T-helper 2 cell (primary cell): ENCODE results near the gene MIA.
"Not testable (repeated sequence)": the region's sequence is repeated elsewhere in the genome, so short reads cannot be mapped to it uniquely, and the experiment has no call there.

Experiments
- DNase-seq, 5 experiments: peaks; one replicate each; pipeline versions ENCODE4 v3.0.0 to v3.0.0-alpha.2; 2012 to 2022

The MIA gene

DNA sequence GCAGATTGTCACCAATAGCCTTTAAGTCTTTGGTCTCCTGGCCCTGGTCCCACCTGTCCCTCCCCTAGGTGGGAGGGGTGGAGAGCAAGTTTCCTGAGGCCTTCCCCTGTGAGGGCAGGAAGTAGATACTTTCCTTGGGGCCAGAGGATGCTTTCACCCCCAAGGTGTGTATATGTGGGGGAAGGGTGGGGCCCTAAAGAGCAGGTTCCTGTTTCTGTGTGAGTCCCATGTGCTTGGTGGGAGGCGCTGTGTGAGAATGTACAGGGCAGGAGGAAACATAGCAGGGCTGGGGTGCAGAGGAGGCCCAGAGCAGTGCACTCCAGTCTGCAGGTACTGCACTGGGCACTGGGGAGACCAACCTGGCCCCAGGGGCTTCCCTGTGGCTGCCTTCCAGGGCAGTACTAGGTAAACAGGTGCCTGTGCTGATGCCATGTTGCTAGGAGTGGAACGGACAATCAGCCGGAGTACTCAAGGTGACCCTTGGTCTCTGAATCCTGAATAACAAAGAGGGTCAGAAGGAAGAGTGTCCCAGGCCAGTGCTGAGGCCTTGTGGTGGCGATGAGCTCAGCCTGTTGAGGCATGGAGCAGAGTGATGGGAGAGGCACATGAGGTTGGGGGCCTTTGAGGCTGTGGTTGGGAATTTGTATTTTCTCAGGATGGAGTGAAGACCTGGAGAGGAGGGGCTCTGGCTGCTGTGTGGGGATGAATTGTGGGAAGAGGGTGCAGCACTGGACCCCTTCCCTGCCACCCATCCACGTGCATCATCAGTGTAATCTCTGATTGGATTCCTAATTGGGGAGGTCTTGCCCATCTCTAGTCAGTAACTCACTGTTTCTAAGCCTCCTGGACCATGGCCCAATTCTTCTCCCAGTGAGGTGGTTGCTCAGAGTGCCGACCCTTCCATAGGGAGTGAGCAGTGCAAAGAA, 28.8 kb downstream of the MIA start:
- peak in 3 of 5 experiments; percentile 61 to 82 (median 78) for DNase-seq

DNA sequence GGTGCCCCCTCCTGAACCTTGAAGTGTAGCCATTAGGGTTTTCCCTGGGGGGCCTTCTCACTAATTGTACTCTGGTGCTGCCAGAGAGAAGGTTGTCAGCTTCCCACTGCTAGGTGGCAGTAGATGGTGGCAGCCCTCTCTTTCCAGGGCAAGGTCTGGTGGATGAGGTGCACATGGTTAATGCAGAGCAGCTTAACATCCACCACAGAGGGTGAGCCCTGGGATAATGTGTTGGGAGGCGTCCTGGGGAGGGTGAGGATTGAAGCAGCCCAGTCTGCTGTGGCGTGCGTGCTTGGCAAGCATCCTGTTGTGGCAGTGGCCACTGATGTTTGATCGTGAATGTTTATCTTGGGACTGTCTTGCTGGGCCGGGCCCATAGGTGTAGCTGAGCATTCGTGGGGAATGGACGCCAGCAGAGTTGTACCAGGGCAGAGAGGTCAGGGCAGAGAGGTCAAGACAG, 29.5 kb downstream of the MIA start:
- peak in 1 of 5 experiments; percentile 50 for DNase-seq

DNA sequence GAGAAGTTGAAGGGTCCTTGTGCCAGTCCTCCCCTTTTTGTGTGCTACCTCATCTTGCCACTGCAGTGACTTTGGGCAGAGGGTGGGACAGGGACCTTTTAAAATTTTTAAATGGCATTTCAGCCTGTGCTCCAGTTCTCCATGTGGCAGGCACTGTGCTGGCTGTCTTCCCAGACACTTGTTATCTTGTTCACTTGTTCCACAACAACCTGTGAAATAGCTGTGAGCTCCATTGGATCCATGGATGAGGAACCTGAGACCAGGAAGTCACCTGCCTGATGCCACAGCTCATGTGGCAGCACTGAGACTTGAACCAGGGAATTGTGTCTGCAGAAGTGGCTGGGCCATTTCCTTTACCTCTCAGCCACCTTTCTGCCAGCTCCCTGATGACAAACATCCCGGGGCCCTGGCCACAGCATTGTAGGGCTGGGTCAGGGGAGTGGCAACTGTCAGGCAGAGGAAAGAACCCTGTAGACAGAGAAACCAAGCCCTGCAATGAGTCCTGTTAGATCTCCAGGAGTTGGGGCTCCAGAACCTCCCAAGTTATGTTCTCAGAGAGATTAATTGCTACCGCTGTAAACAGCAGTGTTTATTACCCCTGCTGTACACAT, 30.0 kb downstream of the MIA start:
- peak in 2 of 5 experiments; percentile 53 to 57 for DNase-seq

DNA sequence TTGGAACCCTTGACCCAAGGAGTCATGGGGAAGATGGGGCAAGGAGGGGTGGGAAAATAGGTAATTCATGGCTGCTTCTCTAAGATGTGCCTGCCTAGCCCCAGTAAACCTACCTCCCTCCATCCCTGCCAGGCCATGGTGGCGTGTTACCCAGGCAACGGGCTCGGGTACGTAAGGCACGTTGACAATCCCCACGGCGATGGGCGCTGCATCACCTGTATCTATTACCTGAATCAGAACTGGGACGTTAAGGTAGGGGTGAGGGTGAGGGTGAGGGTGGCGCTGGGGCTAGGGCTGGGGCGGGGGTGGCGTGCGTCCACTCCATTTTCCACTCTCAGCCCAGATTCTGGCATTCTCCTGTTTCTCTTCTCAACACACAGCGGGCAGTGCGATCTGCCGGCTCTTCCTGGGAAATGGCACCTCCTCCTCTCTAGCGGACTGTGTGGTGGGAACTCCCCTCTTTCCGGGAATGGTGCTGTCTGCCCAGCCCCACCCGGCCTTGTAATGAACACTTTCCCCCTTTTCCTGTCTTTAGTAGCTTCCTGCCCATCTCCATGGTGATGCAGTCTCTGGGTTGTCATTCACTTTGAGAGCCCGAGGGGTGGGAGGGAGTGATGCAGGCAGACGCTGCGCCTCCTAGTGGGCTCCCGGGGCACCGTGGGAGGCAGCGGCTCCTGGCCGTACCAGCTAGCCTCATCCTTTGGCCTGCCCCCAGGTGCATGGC, 31.3 kb downstream of the MIA start:
- DNase-seq: peak; percentile 54 to 89 (median 73)

DNA sequence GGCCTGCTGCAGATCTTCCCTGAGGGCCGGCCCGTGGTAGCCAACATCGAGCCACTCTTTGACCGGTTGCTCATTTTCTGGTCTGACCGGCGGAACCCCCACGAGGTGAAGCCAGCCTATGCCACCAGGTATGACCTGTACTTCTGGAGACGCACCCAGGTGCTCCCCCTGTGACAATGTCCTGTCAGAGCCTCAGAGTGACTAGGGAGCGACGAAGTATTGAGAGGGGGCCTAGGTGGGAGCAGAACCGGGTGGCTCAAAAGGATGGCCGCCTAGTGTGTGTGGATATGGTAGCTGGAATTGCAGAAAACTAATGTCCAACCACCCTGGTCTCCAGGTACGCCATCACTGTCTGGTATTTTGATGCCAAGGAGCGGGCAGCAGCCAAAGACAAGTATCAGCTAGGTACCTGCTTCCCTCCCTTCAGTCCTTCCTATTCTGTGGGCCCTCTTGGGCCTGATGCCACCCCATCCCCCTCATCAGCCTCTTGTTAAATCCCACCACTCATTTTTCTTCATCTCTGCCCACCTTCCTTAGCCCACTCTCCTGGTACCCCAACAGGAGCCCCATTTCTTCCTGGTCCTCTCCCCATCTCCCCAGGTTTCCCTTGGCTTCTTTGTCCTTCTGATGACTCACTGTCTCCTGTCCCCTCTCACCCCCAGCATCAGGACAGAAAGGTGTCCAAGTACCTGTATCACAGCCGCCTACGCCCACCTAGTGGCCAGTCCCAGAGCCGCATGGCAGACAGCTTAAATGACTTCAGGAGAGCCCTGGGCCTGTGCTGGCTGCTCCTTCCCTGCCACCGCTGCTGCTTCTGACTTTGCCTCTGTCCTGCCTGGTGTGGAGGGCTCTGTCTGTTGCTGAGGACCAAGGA, 32.1 kb downstream of the MIA start:
- DNase-seq: no peak

DNA sequence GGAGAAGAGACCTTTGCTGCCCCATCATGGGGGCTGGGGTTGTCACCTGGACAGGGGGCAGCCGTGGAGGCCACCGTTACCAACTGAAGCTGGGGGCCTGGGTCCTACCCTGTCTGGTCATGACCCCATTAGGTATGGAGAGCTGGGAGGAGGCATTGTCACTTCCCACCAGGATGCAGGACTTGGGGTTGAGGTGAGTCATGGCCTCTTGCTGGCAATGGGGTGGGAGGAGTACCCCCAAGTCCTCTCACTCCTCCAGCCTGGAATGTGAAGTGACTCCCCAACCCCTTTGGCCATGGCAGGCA, 32.7 kb downstream of the MIA start:
- DNase-seq: no peak

DNA sequence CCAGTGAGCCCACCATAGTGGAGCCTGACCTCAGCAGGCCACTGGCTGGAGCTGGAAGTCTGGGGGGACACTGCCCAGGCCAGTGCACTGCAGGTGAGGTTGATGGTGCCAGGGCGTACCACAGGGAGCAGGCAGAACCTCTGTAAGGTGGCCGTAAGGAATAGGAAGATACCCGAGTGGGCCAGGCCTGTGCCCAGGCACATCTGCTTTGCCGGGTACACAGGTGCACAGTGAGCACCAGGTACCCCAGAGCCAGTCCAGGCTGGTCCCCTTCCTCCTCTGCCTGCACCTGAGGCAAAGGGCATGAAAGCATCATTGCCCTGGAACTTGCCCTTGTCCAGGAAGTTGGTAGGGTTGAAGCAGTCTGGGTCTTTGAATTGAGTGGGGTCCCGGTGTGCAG, 33.2 kb downstream of the MIA start:
- DNase-seq: no peak

DNA sequence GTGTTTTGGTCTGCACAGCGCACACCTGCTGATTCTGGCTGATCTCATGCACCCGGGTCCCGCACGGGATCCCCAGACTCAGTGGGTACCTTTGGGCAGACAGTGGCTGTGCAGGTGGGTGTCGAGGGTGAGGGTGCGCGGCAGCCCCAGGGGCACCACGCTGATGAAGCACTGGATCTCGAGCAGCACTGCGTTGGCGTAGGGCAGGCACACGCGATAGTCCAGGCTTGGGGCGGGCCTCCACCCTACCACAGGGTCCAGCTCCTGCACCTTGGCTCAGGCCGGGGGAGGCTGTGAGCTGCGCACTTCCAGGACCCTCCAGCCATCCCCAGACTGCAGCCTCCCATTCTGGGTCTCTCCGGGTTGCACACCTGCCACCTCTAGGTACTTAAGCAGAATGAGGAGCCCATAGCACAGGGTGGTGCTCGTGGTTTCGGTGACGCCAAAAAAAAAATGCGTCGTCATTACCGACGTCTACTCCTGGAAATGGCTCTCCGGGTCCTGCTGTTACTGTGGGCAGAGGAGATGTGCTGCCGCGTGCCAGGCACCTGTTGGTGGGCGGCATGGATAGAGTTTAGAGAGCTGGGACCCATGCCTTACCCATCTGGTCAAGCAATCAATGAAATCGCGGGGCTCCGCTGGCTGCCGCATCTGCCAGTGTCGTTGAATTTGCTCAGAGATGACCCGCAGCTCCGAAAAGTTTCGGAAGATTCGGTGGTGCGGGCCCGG, 34.2 kb downstream of the MIA start:
- DNase-seq: no peak

DNA sequence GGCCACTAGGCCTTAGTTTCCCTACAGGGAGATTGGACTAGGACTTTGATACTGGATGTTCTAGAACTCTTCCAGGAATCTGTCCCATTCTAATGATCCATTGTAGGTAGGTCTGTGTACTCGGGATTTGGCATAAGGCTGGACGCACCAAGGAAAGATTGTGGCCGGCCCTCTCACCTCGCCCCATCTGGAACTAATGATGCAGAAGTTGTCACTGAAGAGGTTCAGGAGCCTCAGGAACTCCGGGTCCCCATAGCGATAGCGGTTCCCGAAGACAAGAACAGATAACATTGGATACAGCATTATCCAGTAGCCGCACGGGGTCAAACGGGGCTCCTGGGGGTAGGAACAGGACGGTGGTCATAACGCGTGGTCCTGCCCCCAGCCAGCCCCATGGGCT, 34.8 kb downstream of the MIA start:
- DNase-seq: no peak

DNA sequence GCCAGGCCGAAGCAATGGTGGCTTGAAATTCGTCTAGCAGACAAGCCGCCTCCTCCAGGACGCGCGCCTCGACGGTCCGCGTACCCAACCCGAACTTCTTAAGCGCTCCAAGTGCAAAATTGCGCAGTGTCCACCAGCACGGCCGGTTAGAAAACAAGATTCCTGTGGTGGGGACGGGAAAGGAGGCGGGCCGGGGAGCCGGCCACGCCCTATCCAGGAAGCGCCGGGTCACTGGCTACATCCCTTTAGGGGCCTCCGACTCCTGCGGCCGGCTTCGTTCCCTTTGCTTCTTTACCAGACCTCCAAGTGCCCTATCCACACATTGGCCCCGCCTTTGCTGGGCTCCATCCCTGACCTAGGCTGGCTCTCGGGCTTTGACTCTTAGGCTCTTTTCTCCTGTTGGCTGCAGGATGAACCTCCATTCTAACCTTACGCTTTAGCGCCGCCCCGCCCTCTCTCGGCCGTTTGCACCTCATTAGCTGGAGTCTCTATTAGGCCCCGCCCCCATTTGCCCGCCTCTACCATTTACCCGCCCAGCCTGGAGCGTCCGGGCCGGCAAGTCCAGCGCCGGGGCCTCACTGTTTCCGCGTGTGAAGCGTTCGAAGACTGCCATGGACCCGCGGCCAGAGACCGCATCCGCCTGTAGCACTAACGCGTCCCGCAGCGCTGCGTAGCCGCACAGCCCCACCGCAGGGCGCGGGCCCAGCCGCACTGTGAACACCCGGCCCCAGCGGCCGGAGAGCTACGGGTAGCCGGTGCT, 35.5 kb downstream of the MIA start:
- peak in 1 of 5 experiments; percentile 62 for DNase-seq

DNA sequence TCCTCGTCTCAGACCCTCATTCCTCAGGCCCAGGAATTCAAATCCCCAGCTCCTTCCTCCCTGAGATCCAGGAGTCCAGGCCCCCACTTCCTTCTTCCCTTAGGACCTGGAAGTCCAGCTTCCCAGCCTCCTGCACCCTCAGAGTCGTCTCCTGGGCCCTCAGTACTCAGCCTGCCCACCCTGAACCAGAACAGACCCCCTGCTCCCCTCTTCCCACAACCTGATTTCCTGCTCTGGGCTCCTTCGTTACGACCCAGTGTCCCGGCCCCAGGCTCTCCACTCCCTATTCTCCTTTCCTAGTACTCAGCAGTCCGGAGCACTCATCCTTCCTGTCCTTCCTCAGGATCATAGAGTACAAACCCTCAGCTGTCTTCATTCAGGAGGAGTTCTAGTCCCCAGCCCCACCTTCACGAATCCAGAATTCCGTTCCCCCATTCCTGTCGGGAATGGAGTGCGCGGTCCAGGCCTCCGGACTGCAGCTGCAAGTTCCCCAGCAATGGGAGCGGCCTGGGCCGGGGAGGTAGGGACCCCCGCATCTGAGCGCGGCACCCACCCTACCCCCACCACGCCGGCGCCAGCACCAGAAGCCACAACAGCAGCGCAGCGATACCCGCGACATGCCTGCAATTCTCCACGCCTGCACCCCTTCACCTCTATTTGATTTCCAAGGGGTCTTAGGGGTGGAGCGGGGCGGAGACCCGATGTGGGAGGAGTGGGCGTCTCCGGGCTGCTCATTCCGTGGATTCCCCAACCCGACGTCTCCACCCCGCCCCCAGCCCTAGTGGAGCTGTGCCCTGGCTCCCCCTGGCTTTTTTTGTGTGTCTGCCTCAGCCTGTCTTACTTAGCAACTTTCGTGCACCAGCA, 36.4 kb downstream of the MIA start:
- no peak for DNase-seq

DNA sequence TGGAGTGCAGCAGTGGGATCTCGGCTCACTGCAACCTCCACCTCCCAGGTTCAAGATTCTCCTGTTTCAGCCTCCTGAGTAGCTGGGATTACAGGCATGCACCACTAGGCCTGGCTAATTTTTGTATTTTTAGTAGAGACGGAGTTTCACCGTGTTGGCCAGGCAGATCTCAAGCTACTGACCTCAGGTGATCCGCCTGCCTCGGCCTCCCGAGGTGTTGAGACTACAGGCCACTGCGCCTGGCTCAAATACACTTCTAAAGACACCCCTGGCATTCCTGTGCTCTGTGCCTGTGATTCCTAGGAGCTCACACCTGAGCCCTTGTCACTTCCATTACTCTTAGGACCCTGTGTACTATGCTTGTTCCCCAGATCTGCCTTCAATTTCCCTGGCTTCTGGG, 37.2 kb downstream of the MIA start:
- not testable (repeated sequence) for DNase-seq

DNA sequence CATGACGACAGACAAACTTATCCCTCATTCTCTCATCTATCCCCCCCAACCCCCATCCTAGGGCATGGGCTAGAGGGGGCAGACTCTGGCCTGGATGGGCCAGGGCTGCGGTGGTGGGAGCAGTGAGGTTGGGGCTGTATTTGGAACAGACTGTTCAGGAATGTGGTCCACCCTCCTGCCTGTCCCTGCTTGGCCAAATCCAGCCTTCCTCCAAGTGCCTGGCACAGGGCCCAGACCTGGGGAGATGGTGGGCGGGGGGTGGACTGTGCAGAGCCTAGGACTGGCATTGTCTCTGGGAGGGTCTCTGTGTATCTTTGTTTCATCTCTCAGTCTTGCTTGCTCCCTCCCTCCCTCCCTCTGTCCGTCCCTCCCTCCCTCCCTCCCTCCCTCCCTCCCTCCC, 37.9 kb downstream of the MIA start:
- DNase-seq: no peak

DNA sequence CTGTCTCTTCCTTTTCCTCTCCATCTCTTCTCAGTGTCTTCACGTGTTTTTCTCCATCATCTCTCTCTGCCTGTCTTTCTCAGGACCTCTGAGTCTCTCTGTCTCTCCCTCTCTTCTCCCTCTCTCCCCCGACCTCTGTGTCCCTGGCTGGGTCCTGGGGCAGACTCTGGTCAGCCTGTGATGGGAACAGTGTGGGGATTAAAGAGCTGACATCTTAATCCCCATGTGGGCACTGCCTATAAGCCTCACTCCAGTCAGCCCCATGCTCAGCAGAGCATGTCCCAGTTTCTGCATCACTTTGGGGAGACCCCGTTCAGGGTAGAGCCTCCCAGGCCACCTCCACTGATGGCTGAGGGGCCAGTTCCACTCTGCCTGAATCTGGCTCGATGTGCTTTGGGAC, 39.9 kb downstream of the MIA start:
- DNase-seq: no peak

DNA sequence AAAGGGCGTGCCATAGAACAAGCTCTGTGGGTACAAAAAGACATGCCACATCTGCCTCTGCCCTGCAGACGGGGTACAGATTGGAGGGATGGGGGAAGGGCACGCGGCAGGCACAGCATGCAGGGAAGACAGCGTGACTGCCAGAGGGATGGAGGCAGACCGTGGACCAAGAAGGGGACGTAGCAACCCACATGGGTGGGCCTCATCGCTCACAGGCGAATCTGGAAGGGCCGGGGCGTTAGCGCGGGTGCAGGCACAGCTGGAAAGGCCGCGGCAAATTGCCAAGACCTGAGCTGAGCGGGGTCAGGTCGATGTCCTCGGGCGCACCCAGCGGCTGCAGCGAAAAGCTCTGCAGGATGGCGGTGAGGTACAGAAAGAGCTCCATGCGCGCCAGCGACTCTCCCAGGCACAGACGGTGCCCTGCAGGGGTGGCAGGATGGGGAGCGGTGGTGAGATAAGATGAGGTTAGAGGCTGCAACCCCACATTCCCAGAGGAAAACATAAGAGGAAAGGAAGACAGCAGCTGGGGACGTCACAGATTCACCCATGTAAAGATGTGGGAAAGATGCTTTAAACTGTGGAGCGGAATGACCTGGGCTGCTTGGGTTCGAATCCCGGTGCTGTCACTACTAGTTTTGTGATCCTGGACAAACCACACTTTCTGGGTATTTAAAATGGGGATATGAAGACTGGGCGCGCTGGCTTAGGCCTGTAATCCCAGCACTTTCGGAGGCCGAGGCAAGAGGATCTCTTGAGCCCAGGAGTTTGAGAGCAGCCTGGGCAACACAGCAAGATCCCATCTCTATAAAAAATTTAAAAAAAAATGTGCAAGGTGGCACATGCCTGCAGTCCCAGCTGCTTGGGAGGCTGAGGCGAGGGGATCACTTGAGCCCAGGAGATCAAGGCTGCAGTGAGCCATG, 43.4 kb downstream of the MIA start:
- DNase-seq: peak; percentile 44 to 75 (median 68)

DNA sequence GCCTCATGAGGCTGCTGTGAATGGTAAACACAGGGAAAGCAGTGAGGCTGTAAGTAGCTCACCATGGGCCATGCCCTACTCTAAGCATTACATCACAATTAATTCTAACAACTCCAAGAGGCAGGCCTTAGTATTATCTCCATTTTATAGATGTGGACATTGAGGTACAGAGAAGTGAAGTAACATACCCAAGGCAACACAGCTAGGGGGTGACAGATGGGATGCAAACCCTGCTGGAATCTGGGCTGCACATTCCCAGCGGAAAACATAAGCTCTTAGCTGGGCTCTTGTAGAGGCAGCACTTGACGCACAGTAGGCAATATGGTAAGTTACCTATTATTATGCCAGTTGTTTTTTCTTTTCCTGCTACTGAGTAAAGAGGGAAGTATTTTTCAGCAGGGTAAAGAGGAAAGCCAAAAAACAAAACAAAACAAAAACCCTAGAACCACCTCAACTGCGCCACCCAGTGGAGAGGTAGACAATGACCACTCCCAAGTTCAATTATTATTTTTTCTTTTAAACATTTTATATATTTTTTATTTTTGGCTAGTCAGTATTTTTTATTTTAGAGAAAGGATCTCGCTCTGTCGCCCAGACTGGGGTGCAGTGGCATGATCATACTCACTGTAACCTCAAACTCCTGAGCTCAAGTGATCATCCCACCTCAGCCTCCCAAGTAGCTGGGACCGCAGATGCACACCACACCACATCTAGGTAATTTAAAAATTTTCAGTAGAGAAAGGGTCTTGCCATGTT, 44.3 kb downstream of the MIA start:
- DNase-seq: peak in 4 of 5 experiments; percentile 46 to 56 (median 50)

DNA sequence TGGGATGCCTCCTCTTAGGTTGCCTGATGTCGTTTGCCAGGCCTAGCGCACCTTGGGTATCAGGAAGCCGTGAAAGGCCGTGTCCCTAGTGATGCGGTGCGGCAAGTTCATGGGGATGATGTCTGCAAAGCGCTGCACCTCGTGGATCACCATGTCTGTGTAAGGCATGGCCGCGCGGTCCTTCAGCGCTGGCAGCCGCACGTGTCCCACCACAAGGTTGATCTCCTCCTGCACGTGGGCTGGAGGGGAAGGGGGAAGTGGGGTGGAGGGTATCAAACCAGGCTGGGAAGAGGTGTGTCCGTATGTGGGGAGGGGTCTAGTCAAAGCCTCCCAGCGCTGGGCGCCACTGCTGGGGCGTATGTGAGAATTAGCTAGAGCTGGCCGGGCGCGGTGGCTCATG, 46.8 kb downstream of the MIA start:
- no peak for DNase-seq
